Stimulated activated CD4-positive, alpha-beta T cell treated with anti-CD3 and anti-CD28 coated beads, Interleukin-12 subunit alpha, Interleukin-12 subunit beta, amount 100 ng/mL, for 48 hours (primary cell): Measurements from ENCODE around the gene C1QTNF5.

ENCODE experiments used
- DNase-seq, 3 donors: peaks; one replicate each; pipeline ENCODE4 v3.0.0-alpha.2; 2020; ENCODE audit warnings: low read depth in 2 of 3, low spot score in 1 of 3

C1QTNF5 gene

DNA sequence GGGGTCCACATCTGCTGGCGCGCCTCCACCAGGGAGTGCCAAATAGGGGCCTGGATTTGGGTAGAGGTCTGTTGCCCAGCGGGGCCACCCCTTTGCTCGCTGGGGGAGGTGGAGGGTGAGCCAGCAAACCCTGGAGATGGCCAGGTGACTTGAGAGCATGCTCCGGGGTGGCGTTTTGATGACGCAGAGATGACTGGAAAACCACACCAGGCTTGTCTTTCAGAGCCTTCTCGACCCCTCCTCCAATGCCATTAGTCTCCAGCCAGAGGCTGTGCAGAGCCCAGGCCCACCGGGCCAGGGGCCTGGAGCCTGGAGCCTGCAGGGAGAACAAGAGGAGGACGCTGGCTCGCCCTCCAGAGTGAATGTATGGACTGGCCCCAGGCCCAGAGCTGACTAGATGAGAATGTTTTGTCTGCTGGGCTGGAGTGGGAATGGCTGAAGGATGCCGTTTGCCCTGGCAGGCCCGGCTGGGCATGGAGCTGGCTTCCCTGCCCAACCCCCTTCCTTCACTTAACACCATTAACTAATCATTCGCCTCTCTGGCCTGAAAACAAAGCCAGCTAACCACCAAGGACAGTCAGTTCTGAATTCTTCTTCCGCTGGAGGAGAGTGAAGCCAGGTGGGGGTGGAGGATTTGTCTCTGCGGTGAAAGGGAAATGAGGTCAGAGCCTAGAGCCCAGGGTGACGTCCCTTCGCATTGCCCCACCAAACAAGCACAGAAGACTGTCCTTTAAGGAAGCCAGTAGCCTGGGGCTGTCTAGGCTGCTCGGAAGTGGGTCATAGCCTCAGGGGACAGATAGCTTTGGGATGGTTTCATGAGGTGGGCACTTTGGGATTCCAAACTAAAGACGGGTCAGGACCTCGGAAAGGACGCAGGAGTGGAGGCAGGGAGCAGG is 22.2 kb downstream of the C1QTNF5 start:
- DNase-seq, result no peak

DNA sequence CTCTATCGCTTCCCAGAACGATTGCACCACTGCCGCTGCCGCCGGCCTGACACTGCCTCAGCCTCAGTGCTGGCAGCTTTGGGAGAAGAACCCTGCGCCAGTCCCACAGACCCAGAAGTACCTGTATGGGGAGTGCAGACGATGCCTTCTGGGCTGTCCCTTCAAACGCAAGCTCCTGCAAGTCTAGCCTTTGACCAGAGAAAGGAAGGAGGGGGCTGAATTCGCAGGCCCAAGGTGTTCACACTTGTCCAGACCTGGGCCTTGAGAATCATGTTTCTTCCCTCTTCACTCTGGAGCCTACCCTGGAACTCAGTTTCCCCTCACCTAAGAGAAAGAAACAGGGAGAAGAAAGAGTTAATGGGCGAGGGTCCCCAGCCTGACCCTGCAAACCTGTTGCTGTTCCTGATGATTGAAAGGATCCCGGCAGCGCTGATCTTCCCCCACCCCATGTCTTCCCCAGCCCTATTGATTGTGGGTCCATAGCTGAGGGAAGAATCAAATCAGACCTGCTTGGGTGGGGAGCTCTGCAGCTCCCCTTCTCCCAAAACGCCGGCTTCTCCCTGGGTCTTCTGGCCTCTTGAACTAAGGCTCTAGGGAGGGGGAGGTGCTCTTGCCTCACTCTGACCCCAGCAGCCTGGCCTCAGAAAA is 23.0 kb downstream of the C1QTNF5 start:
- no peak for DNase-seq

DNA sequence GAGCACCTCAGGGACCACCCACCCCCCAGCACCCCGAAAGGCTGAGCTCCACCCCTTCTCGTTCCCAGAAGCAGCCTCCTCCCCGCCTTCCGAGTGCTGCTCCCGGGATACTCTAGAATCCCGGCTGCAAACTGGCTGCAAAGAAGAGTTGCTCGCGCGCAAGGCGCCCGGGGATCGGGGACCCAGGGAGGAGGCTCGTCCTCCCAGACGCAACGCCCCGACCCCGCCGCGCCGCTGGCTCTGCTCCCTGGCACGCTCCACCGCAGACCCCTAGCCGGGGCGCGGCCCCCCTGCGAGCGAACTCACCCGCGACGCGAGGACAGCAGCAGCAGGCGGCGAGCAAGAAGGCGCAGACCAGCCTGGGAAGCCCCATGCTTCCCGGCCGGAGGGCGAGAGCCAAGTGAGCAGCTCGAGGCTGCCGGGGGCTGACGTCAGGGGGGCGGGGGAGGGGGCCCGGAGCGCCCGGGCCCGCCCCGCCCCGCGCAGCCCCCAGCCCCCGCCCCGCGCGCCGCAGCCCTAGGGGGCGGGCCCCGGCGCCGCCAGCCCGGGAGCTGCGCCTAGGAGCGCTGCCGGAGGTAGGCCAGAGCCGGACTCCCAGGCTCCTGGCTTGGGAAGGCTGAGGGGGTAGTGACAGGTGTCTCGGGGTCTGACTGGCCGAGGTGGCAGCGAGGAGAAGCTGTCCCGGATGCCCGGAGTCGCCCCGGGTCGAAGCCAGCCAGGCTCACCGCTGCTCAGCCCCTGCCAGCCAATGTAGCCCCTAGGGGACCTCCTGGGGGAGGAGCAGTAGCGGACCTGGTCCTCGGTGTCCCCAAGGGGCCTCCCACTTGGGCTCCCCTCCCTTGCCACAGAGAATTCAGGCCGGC is 23.7 kb downstream of the C1QTNF5 start, which contains the start of gene MCAM:
Gene MCAM (minus strand): TSS at position 402 of the 863 bp plus-strand sequence. CDS start 29 bp downstream, at position 373.
- DNase-seq, result no peak

DNA sequence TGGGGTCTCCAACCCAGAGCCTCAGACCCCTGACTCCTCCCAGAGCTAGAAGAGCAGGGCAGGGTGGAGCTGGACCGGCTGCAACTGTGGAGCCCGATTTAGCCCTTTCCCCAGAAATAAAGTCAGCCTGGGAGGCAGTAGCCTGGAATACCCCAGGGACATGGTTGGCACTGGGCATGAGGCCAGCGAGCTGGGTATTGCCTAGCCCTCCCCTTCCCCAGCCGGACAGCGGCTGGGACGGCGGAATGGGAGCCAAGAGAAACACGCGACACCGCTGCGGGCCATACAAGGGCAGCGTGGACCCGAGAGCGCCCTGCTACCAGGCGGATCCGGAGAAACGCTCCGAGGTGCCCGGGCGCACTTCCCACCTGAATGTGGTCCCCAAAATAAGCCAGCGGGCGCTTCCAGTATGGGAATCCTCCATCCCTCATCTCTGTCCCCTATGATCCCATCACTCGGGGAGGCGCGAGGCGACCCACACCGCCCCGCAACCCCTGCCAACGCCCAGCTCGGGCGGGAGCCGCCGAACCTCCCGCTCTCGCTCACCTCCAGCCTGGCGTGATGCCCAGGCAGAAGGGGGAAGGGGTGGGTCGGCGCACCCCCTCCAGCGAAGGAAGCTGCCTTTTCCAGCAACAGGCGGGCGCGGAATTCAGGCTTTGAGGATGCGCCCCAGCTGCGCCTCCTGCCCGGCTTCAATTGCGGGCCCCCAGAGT is 24.5 kb downstream of the C1QTNF5 start:
- DNase-seq, result no peak

DNA sequence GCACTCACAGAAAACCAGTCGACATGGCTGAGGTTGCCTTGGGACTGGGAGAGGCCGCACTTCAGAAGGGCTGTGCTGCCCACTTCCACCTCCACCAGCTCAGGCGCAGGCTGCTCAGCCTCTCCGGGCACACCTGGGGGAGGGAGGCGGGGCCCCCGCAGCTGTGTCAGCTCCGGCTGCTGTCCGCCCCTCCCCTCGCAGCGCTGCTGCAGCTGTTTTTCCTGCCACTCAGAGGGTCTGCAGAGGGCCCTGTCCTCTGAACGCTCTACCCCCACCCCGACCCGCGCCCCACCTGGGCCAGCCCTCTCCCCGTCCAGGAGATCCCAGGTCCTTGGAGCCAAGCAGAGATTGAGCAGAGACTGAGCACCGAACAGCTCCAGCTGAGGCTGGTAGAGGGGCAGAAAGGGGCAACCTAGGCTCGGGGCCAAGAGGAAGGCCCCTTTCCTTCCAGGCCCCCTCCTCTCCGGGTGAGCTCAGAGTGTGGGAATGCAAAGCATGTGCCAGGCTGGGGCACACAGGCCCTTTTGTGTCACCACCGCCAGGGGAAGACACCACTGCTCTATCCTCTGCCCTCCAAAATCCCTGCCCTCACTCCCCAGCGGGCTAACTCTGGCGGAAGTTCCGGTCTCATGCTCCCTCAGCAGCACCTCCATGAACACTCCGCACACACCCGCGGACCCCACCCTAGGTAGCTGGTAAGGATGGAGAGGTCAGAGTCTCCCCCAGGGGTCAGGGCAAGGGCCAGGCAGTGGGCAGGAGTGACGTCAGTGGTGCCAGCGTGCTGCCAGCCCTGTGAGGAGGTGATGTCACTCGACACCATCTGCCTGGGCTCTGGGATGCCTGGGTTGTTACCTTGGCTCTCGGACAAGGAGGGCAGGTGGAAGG is 25.3 kb downstream of the C1QTNF5 start:
- DNase-seq, result no peak

DNA sequence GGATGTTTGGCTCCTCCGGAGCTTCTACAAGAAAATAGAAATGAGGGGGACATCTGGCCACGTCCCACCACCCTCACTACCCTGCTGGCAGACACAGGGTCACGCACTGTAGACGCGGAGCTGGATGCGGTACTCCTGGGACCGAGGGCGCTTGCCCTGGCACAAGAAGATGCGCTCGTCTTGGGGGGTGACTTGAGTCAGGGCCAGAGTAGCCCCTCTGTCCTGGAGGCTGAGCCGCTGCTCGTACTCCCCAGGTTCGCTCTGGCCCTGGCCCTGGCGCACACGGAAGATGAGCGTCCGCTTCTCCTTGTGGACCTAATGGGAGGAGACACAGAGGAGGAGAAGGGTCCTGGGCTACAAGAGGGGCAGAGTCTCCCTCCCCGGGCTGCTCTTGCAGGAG is 26.0 kb downstream of the C1QTNF5 start:
- no peak for DNase-seq

DNA sequence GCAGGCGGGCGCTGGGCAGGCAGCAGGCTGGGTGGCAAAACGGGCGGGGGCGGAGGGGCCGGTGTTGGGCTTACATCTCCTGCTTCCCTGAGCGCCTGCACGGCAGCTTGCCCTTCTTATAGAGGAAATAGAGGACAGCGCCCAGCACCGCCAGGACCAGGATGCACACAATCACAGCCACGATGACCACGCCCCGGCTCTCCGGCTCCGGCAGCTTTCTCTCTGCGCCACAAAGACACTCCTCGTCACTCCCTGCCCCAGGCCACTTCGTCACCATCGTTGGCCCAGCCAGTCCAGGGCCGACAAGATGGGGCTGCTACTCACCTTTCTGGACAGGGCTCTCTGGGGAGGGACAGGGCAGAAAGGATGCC is 30.0 kb downstream of the C1QTNF5 start:
- DNase-seq, result no peak

DNA sequence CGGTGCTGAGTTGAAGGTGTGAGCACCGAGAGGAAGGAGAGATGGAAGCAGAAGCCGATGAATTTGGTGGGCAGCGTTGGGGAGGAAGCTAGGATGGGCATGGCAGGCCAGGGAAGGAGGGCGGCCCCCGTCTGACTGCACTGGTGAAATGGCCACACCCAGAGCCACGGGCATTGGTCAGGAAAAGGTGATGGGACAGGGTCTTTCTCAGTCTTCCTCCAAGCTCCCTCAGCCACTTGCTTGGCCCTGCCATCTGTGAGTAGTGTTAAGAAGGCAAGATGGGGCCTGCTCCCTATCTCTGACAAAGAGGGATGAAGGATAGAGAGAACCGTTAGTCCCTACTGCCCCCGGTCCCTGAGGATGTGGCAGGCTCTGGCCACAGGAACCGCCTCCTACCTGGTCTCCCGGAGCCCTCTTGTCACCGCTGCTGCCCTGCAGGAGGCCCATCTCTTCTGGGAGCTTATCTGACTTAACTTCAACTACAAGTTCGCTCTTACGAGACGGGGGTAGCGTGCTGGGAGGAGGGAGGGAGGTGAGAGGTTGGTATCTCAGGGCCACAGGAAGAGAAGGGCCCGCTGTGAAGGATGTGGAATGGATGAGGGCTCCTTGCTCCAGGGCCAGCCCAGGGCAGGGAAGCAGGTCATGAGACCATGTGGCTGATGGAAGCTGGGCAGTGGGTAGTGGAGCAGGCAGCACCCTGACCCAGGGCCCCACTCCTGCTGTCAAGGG is 30.6 kb downstream of the C1QTNF5 start:
- DNase-seq, result no peak

DNA sequence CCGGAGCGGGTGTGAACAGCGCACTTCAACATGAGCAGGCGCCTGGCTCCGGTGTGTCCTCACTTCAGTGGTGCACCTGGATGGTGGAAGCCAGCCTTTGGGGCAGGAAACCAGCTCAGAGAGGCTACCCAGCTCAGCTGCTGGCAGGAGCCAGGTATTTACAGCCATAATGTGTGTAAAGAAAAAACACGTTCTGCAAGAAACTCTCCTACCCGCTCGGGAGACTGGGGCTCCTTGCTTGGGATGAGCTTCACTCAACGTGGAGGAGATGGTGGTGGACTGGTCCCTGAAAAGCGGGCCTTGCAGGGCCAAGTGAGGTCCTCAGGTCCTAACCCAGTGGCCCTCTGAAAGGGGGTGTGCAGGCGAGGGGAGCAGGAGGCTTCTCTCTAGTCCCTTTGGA is 31.3 kb downstream of the C1QTNF5 start:
- DNase-seq, result no peak

DNA sequence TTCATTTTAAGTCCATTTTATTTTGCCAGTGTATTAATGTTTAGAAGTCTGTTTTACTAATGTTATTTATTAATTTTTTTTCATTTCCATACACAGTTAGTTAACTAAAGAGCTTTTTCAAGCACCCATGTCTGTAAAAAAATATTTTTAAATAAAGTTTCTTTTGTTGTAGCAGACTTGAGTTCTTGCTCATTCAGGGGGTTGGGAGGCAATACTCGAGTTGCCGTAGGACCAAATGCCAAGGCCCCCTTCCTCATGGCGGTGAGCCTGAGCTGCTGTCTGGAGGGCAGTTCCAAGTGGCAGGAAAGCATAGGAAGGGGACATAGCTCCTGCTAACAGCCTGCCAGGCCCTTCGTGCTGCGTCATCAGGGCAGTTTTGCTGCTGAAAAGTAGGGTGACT is 32.7 kb downstream of the C1QTNF5 start:
- no peak for DNase-seq

DNA sequence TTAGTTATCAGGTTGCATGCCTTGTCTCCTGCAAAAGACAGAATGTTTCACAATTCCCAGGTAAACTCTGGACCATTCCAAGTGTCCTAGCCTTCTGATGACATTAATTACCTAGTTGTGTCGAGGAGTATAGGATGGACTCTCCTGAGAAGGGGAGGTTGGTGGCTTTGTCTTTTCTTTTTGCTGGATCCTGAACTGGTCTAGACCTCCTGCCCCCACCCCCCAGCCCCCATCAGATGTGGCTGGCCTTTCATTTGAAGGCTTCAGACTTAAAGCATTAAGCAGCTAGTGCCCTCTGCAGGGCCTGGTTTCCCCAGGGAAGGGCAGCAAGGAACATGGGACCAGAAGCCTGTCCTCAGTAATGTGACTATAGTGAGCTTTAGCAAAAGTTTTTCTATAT is 33.5 kb downstream of the C1QTNF5 start:
- DNase-seq, result no peak

DNA sequence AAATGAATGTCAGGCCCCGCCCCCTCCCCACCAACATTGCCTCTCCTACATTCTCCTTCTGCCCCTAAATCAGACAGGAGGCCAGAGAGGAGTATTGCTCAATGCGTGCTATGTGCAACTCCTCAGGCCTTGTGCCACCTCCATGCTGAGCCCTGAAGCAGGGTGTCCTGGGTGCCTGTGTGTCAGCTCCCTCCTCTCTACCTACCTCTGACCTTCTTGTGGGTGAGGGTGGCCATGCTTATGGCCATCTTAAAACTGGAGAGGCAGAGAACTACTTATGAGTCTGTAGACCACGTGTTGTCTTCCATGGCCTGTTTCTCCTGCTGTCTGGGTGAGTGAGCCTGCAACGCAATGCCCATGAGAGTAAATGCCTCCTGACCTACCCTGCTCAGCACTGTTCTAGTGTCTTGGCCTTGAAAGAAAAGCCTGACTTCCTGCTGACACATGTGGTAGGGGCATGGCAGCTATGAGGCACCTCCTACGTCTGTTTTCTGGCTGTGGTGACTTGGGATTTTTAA is 34.3 kb downstream of the C1QTNF5 start:
- no peak for DNase-seq

DNA sequence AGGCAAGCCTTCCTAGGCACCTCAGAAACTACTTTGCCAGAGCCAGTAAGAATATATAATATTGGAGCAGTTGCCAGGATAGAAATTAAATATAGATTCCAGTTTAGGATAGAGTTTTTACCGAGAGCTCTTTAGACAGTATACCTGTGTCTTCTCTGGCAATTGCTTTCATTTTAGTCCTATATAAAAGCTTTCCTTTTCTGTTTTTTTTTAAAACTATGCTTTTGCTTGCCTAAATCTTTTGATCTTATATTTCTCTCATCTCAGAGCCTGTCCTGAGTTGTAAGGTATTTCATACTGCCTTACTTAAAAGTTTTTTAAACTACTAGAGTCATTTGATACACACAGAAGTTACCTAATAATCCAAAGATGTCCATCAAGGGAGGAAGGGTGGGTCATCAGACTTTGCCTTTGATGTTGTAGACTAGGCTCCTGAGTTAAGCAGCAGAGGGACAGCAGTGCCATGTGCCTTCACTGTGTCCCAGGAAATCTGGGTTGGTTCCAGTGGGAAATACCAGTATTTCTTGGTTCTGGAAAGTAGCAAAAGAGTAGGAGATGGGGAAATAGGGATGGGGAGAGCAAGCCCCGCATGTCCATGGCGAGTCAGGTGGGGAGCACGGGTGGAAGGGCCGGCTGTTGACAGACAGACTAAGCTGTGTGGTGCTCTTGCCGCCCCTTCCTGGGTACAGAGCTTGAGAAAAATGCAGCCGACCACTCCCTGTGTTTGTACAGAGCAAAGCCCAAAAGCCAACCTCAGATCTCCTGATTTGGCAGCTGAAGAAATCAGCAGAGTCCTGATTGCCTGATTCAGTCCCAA is 34.9 kb downstream of the C1QTNF5 start:
- DNase-seq, result no peak

DNA sequence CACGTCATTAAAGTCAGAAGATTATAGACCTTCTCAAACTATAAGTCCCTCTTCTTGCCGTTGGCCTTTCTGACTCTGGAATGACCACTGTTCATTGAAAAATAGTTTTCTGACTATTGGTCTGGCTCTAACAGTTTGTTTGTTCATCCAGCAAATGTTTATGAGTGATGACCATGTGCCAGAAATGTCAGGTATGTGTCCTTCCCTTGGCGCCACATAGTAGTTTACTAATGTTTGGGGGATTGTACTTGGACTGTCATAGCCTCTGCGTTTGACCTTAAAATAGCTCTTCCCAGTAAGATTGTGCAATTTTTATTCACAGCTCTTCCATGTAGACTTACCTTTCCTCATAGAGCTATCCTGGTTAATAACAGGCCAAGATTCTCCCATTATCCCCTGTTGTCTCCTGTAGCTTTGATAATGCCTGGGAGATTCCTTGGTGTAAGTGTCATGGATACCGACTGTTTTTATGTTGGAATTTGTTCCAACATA is 37.4 kb downstream of the C1QTNF5 start:
- no peak for DNase-seq

DNA sequence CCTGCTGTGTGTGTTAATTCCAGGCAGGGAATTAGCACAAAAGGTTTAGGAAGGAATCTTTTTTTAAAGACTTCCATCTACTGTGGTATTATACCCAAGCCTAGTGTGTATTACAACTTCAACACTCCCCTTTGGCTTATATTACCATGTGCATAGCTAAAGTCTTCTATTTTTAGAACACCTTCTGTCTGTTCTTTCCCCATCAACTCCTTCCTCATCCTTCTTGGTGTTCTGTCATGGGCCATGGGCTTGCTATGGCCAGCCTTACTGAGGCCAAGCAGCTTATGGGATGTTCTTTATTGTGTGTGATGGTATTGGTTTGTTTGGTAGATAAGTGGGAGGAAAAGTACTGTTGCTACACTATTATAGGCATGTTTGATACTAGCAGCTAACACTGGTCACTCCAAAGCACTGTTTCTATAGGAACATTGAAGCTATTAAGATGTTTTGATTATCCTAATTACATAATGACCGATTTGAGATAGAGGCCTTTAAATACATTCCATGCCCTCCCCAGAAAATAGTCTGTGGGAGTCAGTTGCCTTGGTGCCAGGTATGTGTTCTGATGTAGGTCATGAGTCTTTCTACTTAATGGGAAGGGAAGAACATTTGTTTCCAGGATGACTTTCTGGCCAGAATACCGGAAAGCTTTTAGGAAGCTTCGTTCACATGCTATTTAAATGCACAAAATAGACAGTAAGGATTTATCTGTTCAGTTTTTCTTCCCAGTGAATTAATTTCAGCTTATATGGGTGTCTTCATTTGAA is 40.3 kb downstream of the C1QTNF5 start:
- DNase-seq, result no peak

DNA sequence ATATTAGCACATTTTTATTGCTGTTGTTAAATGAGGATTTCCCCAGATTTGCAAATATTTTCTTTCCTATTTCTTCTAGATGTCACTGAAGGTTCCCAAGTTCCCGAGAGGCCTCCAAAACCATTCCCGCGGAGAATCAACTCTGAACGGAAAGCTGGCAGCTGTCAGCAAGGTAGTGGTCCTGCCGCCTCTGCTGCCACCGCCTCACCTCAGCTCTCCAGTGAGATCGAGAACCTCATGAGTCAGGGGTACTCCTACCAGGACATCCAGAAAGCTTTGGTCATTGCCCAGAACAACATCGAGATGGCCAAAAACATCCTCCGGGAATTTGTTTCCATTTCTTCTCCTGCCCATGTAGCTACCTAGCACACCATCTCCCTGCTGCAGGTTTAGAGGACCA is 41.3 kb downstream of the C1QTNF5 start:
- DNase-seq, result no peak

DNA sequence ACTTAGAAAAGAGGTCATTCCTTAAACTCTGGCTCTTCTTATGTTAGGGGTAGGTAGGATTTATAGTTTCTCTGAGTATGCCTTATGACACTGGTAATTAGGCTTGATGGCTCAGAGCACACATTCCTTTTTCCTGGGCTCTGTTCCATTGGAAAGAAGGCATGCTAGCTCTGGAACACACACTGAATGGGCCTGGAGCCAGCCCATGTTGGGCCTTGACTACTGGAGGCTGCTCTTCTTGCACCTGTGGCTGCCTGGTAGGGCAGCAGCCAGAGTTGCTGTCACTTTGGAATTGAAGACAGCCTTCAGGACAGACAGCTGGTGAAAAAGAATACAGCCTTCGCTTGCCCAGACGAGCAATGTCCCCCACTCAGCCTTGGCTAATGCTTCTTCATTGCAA is 42.0 kb downstream of the C1QTNF5 start:
- DNase-seq, result no peak
